ENCODE data around the gene SLC17A8. TPM values are rescaled to one million over a fixed set of nuclear protein-coding genes. Genes with fewer than 3 reads are reported as not detected.

SLC17A8 gene
- polyA plus RNA-seq, 1 experiment = not detected

GRCh38 chr12:100463661-100464060, 106.8 kb downstream of the SLC17A8 start:
- no peak for DNase-seq (ENCODE audit: low read depth)
- Histone ChIP-seq H3K4me3 (ENCODE audit: low read depth, low read length) (no peak overlapping the region), H3K27me3 (ENCODE audit: control insufficient read depth, insufficient read depth, low read length) (no peaks in the 10 kb centered on the region), H3K36me3 (ENCODE audit: control insufficient read depth, insufficient read depth, low read length) (no peaks in the 10 kb centered on the region)
- POLR2A ChIA-PET = no interaction called here
- no peak for TF ChIP-seq CTCF (IDR thresholded peaks at IDR 0.05; ENCODE audit: insufficient read depth, low read depth, low read length)
- CTCF ChIA-PET = interaction anchor here (0.6 to 1.1 kb wide), 2 partner anchors 11 to 35 kb away, joined by 3 to 5 read pairs; no protein-coding TSS in a partner anchor

GRCh38 chr12:100464529-100464928, 107.7 kb downstream of the SLC17A8 start:
- no peak for DNase-seq (ENCODE audit: low read depth)
- POLR2A ChIA-PET = no interaction called here
- CTCF ChIA-PET = interaction anchor here (0.6 to 1.1 kb wide), 3 partner anchors 8 to 36 kb away, joined by 3 to 5 read pairs (median 3); no protein-coding TSS in a partner anchor

GRCh38 chr12:100468126-100468525, 111.3 kb downstream of the SLC17A8 start:
- H3K27me3 ChIP-seq (ENCODE audit: control insufficient read depth, insufficient read depth, low read length) = no peaks in the 10 kb centered on the region
- POLR2A ChIA-PET = no interaction called here
- CTCF ChIA-PET = interaction anchor here (0.6 to 0.9 kb wide), 2 partner anchors 13 to 313 kb away, joined by 3 read pairs; no protein-coding TSS in a partner anchor
- no peaks in the 10 kb centered on the region for H3K36me3 ChIP-seq (ENCODE audit: control insufficient read depth, insufficient read depth, low read length)
- no peak for DNase-seq (ENCODE audit: low read depth)
- no peak for TF ChIP-seq CTCF (IDR thresholded peaks at IDR 0.05; ENCODE audit: insufficient read depth, low read depth, low read length)
- no peak overlapping the region for H3K4me3 ChIP-seq (ENCODE audit: low read depth, low read length)

More at GRCh38 chr12:100464529-100464928, 107.7 kb downstream of the SLC17A8 start:
- Histone ChIP-seq H3K36me3 (ENCODE audit: control insufficient read depth, insufficient read depth, low read length) (no peaks in the 10 kb centered on the region), H3K4me3 (ENCODE audit: low read depth, low read length) (no peak overlapping the region), H3K27me3 (ENCODE audit: control insufficient read depth, insufficient read depth, low read length) (no peaks in the 10 kb centered on the region)
- TF ChIP-seq CTCF (IDR thresholded peaks at IDR 0.05; ENCODE audit: insufficient read depth, low read depth, low read length) = no peak

Other genes with a start within 250 kb of the SLC17A8 start
- 11.9 and 19.3 TPM in 2 replicates for gene BLTP3B, start 214.2 kb upstream of the SLC17A8 start, polyA plus RNA-seq (2011; rRNA removed)
- 5.6 and 16.4 TPM in 2 replicates for gene ACTR6, start 156.3 kb upstream of the SLC17A8 start, polyA plus RNA-seq (2011; rRNA removed)
- gene DEPDC4, start 90.0 kb upstream of the SLC17A8 start, polyA plus RNA-seq (2011; rRNA removed) = 0.28 and 0.43 TPM in 2 replicates
- gene SCYL2, start 89.9 kb upstream of the SLC17A8 start, polyA plus RNA-seq (2011; rRNA removed) = 12.4 and 31.0 TPM in 2 replicates
- not detected in 2 replicates for gene NR1H4, start 116.8 kb downstream of the SLC17A8 start, polyA plus RNA-seq (2011; rRNA removed)
- gene GAS2L3, start 216.6 kb downstream of the SLC17A8 start, polyA plus RNA-seq (2011; rRNA removed) = 4.9 and 10.5 TPM in 2 replicates